Karpas-422 (cell line): ENCODE measurements around the gene RAC2. TPM values are rescaled to one million over a fixed set of nuclear protein-coding genes. Genes with fewer than 3 reads are reported as not detected.
A peak's percentile ranks its signal among the peaks of the same experiment; 100 is the strongest.
"Not testable (repeated sequence)": the region's sequence is repeated elsewhere in the genome, so short reads cannot be mapped to it uniquely, and the experiment has no call there.

ENCODE experiments used
- DNase-seq: peaks from one replicate; pipeline ENCODE4 v3.0.0-alpha.2; 2015
- H2AFZ ChIP-seq: fragments of 200-600 bp; sonication (generic); 2 replicates; pipeline ENCODE4 v1.6.1; 2014; ENCODE audit warnings: antibody characterized with exemption, low read length, mixed read lengths
- H3K27ac ChIP-seq: fragments of 200-600 bp; sonication (generic); 2 replicates; pipeline ENCODE4 v1.5.1; 2014; ENCODE audit warnings: mild to moderate bottlenecking, low read length, moderate library complexity
- H3K27me3 ChIP-seq: fragments of 200-600 bp; sonication (generic); 2 replicates; pipeline ENCODE4 v1.6.1; 2014; ENCODE audit warnings: low read length, mixed read lengths
- H3K36me3 ChIP-seq: fragments of 200-600 bp; sonication (generic); 2 replicates; pipeline ENCODE4 v1.6.1; 2014; ENCODE audit warnings: low read length, mixed read lengths; ENCODE audit not compliant: insufficient read depth
- H3K4me1 ChIP-seq: fragments of 200-600 bp; sonication (generic); 2 replicates; pipeline ENCODE4 v1.6.1; 2014; ENCODE audit warnings: mild to moderate bottlenecking, low read length, mixed read lengths
- H3K4me2 ChIP-seq: fragments of 200-600 bp; sonication (generic); 2 replicates; pipeline ENCODE4 v1.6.1; 2014; ENCODE audit warnings: low read length, low read depth, mild to moderate bottlenecking; ENCODE audit not compliant: poor library complexity, severe bottlenecking
- H3K4me3 ChIP-seq: fragments of 200-600 bp; sonication (generic); 2 replicates; pipeline ENCODE4 v1.5.1; 2014; ENCODE audit warnings: mild to moderate bottlenecking, antibody characterized with exemption, low read length, mixed read lengths
- H3K79me2 ChIP-seq: fragments of 200-600 bp; sonication (generic); 2 replicates; pipeline ENCODE4 v1.6.1; 2014; ENCODE audit warnings: mild to moderate bottlenecking, low read length, mixed read lengths
- H3K9ac ChIP-seq: fragments of 200-600 bp; sonication (generic); 2 replicates; pipeline ENCODE4 v1.6.0; 2014; ENCODE audit warnings: low read length
- H3K9me2 ChIP-seq: fragments of 200-600 bp; sonication (generic), shearing (Covaris generic); replicated peaks from 2 replicates; pipeline ENCODE4 v1.6.0; 2014; ENCODE audit warnings: mild to moderate bottlenecking, low read length, moderate library complexity; ENCODE audit not compliant: insufficient read depth
- H3K9me3 ChIP-seq: fragments of 300-700, 200-600 bp; sonication (generic); 2 replicates; pipeline ENCODE4 v1.6.1; 2014; ENCODE audit warnings: low read length, mixed read lengths
- H4K20me1 ChIP-seq: fragments of 200-600 bp; sonication (generic); 2 replicates; pipeline ENCODE4 v1.6.1; 2014; ENCODE audit warnings: mild to moderate bottlenecking, antibody characterized with exemption, low read length, low read depth; ENCODE audit not compliant: insufficient read depth
- total RNA-seq: library from RNA; depleted of rRNA; stranded (reverse); fragments of >200 nt; shearing (Covaris generic); gene quantifications from 2 replicates; pipeline ENCODE4 v1.2.3, GENCODE V29; 2014; ENCODE audit warnings: low replicate concordance

Gene RAC2
- total RNA-seq, 1 experiment from 2014 or later = 294 TPM

DNA sequence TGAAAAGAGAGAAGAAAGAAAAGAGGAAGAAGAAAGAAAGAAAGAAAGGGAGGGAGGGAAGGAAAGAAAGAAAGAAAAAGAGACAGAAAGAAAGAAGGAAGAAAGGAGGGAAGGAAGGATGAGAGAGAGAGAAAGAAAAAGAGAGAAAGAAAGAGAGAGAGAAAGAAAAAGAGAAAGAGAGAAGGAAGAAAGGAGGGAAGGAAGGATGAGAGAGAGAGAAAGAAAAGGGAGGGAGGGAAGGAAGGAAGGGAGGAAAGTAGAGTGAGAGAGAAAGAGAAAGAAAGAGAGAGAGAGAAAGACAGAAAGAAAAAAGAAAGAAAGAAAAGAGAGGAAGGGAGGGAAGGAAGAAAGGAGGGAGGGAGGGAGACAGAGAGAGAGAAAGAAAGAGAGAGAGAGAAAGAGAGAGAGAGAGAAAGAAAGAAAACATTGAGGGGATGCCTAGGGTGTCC lies 11.5 kb upstream of the RAC2 start:
- no peaks in the 10 kb centered on the region for H3K36me3 ChIP-seq
- no peak for DNase-seq

DNA sequence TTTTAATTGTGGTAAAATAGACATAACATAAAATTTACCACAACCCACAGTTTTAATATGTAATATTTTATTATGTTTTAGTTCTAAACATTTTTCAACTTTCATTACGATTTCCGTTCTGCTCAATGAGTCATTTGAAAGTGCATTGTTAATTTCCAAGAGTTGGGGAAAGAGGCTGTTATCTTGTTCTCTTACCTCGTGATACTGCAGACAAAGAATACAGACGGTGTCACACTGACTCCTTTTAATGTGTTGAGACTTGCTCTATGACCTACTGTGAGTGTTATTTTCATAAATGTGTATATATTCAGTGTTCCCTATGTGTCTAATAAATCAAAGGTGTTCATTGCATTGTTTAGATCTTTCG lies 10.8 kb upstream of the RAC2 start:
- no peaks in the 10 kb centered on the region for H3K9me3 ChIP-seq
- no peak overlapping the region for H3K27ac ChIP-seq
- no peaks in the 10 kb centered on the region for H3K27me3 ChIP-seq
- H3K9me2 ChIP-seq = no peaks in the 10 kb centered on the region
- no peaks in the 10 kb centered on the region for H4K20me1 ChIP-seq
- no peaks in the 10 kb centered on the region for H3K36me3 ChIP-seq
- H3K4me1 ChIP-seq = peaks cover 40% of the 10 kb centered on the region
- no peak overlapping the region for H2AFZ ChIP-seq
- no peak overlapping the region for H3K4me2 ChIP-seq
- no peak for DNase-seq
- no peak overlapping the region for H3K4me3 ChIP-seq
- H3K9ac ChIP-seq = no peak overlapping the region
- H3K79me2 ChIP-seq = no peaks in the 10 kb centered on the region

More for the DNA sequence above, 11.5 kb upstream of the RAC2 start:
- Histone ChIP-seq H3K79me2 (no peaks in the 10 kb centered on the region), H3K4me1 (peaks cover 42% of the 10 kb centered on the region), H3K9me3 (no peaks in the 10 kb centered on the region), H4K20me1 (no peaks in the 10 kb centered on the region), H3K27ac (no peak overlapping the region), H3K27me3 (no peaks in the 10 kb centered on the region), H3K9me2 (no peaks in the 10 kb centered on the region), H3K4me3 (no peak overlapping the region), H3K4me2 (no peak overlapping the region), H2AFZ (no peak overlapping the region), H3K9ac (no peak overlapping the region)

DNA sequence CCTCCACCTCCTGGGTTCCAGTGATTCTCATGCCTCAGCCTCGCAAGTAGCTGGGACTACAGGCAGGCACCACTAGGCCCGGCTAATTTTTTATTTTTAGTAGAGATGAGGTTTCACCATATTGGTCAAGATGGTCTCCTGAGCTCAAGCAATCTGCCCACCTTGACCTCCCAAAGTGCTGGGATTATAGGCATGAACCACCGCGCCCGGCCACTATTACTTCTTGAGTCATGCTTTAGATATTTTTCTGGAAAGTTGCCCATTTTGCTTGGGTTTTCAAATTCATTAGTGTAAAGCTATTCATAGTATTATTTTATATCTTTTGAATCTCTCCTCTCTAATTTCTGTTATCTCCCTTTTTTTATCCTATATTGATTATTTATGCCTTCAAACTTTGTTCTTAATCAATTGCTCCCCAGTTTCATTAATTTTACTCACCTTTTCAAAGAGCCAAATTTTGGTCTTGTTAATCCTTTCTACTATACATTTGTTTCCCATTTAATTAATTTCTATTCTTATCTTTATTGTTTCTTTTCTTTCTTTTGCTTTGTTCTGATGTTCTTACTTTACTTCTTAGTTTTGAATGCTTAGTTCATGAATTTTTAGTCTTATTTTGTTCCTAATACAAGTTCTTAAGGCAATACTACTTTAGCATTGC lies 10.3 kb upstream of the RAC2 start:
- H4K20me1 ChIP-seq = no peaks in the 10 kb centered on the region
- H3K4me3 ChIP-seq = no peak overlapping the region
- H3K9me2 ChIP-seq = no peaks in the 10 kb centered on the region
- no peaks in the 10 kb centered on the region for H3K36me3 ChIP-seq
- H3K27me3 ChIP-seq = no peaks in the 10 kb centered on the region
- DNase-seq = no peak
- no peak overlapping the region for H2AFZ ChIP-seq
- no peaks in the 10 kb centered on the region for H3K9me3 ChIP-seq
- peaks cover 38% of the 10 kb centered on the region for H3K4me1 ChIP-seq
- no peak overlapping the region for H3K27ac ChIP-seq
- H3K9ac ChIP-seq = no peak overlapping the region
- no peaks in the 10 kb centered on the region for H3K79me2 ChIP-seq
- H3K4me2 ChIP-seq = no peak overlapping the region

DNA sequence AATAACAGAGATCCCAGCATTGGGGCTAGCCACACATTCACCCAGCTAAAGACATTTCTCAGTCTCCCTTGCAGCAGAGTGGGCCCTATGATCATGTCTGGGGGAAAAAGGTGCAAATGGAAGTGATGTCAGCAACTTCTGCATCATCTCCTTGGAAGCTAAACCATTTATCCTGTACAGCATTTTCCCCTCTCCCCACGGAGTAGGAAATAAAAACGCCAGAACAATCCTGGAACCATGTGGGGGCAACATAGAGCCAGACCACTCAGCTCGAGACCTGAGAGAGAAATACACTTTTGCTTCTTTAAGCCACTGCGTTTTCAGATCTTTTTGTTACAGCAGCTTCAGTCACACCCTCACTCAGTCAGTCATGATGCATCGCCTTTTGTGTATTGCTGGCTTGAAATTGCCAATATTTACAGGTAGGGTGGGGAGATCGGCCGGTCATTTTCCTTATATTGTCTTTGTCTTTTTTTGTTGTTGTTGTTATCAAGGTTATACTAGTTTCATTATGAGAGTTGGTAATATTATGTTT lies 9.1 kb upstream of the RAC2 start:
- Histone ChIP-seq H3K4me1 (peaks cover 41% of the 10 kb centered on the region), H3K36me3 (no peaks in the 10 kb centered on the region), H3K27ac (no peak overlapping the region), H3K27me3 (no peaks in the 10 kb centered on the region), H3K9ac (no peak overlapping the region), H3K9me3 (no peaks in the 10 kb centered on the region), H2AFZ (no peak overlapping the region), H3K79me2 (no peaks in the 10 kb centered on the region), H3K9me2 (no peaks in the 10 kb centered on the region), H3K4me2 (no peak overlapping the region), H3K4me3 (no peak overlapping the region), H4K20me1 (no peaks in the 10 kb centered on the region)
- DNase-seq = no peak

DNA sequence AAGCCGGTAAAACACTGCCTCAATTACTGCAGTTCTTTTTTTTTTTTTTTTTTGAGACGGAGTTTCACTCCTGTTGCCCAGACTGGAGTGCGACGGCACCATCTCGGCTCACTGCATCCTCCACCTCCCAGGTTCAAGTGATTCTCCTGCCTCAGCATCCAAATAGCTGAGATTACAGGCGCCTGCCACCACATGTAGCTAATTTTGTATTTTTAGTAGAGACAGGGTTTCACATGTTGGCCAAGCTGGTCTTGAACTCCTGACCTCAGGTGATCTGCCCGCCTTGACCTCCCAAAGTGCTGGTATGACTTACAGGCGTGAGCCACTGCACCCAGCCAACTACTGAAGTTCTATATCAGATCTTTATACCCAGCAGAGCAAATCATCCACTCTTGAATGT lies 7.8 kb upstream of the RAC2 start:
- H3K27ac ChIP-seq, H3K9me3 ChIP-seq, H3K9ac ChIP-seq, H3K4me3 ChIP-seq, H3K4me2 ChIP-seq, H2AFZ ChIP-seq, DNase-seq, H3K79me2 ChIP-seq, H3K36me3 ChIP-seq, H3K9me2 ChIP-seq, H3K27me3 ChIP-seq, H4K20me1 ChIP-seq: not testable (repeated sequence)
- H3K4me1 ChIP-seq = peaks cover 52% of the 10 kb centered on the region

DNA sequence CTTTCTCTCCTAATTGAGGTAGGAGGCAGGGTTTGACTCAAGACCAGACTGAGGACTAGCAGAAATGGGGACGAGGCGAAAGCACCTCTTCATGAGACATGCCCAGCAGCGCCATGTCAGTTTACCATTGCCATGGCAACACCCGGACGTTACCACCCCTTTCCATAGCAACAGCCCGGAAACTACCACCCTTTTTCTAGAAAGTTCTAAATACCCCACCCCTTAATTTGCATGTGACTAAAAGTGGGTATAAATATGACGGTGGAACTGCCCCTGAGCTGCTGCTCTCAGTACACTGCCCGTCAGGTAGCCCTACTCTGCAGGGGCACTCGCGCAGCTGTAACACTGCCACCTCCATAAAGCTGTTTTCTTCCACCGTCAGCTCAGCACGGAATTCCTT lies 5.9 kb upstream of the RAC2 start:
- H3K27me3 ChIP-seq = no peaks in the 10 kb centered on the region
- no peak overlapping the region for H2AFZ ChIP-seq
- no peaks in the 10 kb centered on the region for H4K20me1 ChIP-seq
- H3K79me2 ChIP-seq = peaks cover 4% of the 10 kb centered on the region; the same call in 1 of the 2 replicates
- no peak overlapping the region for H3K9ac ChIP-seq
- H3K9me2 ChIP-seq = no peaks in the 10 kb centered on the region
- DNase-seq = peak; percentile 65
- no peak overlapping the region for H3K4me2 ChIP-seq
- H3K4me3 ChIP-seq = no peak overlapping the region
- no peaks in the 10 kb centered on the region for H3K36me3 ChIP-seq
- no peak overlapping the region for H3K27ac ChIP-seq
- H3K9me3 ChIP-seq = no peaks in the 10 kb centered on the region
- H3K4me1 ChIP-seq = peaks cover 64% of the 10 kb centered on the region

DNA sequence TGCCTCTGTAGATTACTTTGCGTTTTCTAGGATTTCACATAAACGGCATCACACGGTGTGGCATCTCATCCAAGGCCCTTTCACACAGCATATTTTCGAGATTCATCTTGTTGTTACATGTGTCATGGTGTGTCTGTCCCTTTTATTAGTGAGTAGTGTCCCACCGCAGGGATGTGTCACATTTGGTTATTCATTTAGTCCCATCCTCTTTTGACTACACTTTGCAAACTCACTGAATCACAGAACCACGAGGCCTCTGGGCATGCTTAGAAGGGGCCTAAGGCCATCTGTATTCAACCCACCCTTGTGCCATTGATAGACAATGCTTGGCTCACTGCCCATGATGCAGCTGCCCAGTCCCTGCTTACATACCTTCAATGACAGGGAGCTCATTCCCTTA lies 4.2 kb upstream of the RAC2 start:
- Histone ChIP-seq H3K27me3 (no peaks in the 10 kb centered on the region), H3K36me3 (no peaks in the 10 kb centered on the region), H3K27ac (peak overlapping the region; percentile 97), H3K4me2 (peak overlapping the region; percentile 60), H3K79me2 (peaks cover 9% of the 10 kb centered on the region; the same call in 1 of the 2 replicates), H3K9ac (peak overlapping the region; percentile 61), H3K9me2 (no peaks in the 10 kb centered on the region), H2AFZ (no peak overlapping the region), H3K4me3 (peak overlapping the region; percentile 66), H4K20me1 (no peaks in the 10 kb centered on the region), H3K4me1 (peaks cover 77% of the 10 kb centered on the region), H3K9me3 (no peaks in the 10 kb centered on the region)
- peak; percentile 89 for DNase-seq

DNA sequence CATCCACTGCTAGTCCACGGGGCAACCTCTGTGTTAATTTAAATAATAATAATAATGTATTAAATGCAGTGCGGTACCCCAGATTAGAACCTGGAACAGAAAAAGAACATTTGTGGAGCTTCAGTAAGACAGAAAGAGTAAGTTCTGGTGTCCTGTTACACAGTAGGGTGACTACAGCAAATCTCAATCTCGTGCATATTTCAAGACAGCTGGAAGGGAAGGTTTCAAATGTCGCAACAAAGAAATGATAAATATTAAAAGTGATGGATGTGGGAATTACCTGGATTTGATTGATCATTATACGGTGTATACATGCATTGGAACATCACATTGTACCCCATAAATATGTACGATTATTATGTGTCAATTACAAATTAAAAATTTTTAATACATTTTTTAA lies 1.7 kb upstream of the RAC2 start:
- DNase-seq = no peak
- no peaks in the 10 kb centered on the region; the same call in 1 of the 2 replicates for H4K20me1 ChIP-seq
- H3K9ac ChIP-seq = peak overlapping the region; percentile 27; the same call in 1 of the 2 replicates
- no peaks in the 10 kb centered on the region for H3K27me3 ChIP-seq
- no peak overlapping the region for H2AFZ ChIP-seq
- peaks cover 18% of the 10 kb centered on the region; the same call in 1 of the 2 replicates for H3K79me2 ChIP-seq
- H3K4me2 ChIP-seq = peak overlapping the region; percentile 91
- H3K4me1 ChIP-seq = peaks cover 89% of the 10 kb centered on the region
- H3K9me3 ChIP-seq = no peaks in the 10 kb centered on the region
- no peaks in the 10 kb centered on the region for H3K9me2 ChIP-seq
- H3K4me3 ChIP-seq = no peak overlapping the region
- H3K27ac ChIP-seq = peak overlapping the region; percentile 97
- peaks cover 12% of the 10 kb centered on the region; the same call in 1 of the 2 replicates for H3K36me3 ChIP-seq
